ENCODE results near the gene KHDC4.

The KHDC4 gene

DNA sequence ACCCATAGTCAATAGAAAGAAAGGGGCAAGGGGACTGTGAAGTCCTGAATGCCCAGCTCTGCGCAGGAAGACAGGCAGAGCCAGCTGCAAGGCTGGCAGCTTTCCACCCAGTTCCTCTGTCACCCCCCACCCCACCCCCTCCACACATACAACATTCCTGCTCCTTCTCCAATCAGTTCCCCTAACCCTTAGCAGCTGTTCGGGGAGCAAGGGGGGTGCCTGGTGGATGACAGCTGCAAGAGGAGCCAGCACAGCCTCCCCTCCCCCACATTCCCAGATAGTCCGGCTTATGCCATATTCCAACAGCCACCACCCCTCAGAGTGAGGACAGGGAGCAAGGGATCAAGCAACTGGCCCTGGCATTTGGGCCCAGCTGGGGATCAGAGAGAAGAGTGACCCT is 34.5 kb upstream of the KHDC4 start:
- FAIRE-seq = no peak

DNA sequence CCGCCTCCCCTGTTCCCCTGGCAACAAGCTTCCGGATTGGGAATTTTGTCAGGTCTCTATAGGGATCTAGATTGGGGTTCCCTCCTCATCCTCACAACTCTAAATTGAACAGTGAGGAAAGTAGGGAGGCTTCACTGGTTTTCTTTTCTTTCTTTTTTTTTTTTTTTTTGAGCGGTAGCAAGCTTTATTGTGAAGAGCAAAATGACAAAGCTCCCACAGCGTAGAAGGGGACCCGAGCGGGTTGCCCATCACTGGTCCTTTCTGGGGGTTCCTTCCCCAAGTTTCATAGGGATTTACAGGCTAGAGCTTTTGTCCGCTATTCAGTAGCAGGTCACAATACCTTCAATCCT is 33.8 kb upstream of the KHDC4 start:
- FAIRE-seq = no peak

DNA sequence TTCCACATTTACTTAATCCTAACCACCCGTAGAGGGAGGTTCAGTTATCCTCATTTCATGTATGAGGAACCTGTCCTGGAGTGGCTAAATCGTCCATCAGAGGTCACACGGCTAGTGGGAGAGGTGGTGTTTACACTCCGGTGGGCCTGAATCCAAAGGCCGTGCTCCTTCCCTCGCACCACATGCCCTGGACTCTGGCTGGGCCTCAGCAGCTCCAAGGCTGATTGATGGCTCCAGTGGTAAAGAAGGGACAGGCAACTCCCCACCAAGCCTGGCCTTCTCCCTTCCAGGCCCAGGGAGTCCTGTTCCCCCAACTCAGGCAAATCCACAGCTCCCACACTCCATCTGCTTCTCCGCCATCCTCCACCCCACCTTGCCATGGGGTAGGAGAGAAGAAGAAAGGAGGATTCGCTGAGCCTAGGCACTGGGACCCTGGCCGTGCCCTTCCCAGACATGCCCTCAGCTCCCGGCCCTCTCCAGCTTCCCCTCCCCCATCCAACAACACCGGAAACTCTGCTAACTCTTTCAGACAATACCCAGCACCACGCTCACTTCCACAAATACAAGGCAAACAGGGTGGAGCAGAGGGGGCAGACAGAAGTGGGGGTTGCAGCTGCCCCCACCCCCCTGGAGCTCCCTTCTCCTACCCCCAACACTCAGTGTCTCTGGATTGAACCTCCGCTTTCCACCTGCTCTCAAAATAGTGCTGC is 33.3 kb upstream of the KHDC4 start:
- FAIRE-seq = no peak

DNA sequence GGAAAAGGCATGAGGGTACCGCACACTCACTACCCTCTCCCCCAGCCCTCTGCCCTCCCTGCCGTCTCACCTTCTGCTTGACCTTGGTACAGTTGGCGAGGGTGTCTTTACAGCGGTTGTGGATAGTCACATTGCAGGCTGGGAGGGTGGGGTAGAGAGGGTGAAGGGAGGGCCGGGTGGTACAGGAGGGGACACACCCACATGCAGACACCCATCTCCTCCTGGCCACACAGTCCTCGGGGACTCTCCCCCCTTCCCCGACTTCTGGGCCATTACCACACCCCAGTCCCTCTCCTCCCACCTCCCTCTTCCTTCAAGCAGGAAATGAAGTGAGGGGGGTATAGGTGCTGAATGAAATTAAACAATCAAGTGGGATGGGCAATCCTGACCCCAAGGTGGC is 32.5 kb upstream of the KHDC4 start:
- no peak for FAIRE-seq

DNA sequence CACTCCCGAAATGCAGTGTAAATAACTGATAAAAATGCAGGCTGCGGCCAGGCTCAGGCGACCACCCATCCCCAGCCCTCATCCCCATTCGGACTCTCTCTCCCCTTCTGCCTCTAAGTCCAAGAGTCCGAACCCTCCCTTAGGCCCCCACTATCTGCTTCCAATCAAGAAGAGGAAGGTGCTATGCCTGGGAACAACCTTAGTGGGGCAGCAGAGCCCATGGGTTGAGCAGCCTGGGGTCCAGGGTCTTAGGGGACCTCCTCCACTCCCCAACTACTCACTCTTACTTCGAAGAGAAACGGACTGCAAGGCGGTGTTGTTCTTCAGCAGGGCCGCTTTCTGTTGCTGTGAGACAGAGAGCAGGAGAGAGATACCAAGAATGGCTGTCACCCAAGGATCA is 31.9 kb upstream of the KHDC4 start:
- FAIRE-seq = no peak

DNA sequence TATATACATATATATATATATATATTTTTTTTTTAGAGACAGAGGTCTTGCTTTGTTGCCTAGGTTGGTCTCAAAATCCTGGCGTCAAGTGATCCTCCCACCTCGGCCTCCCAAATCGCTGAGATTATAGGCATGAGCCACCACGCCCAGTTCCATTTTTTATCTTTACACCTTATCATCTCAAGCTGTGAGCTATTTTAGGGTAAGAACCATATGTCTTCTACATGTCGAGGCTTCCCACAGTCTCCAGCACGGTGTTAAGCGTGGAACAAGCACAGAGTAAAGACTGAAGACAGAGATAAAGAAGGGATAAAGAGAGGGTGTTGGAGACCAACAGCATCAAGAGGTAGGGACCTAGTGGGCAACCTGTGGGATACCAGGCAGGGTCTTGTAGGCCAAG is 30.0 kb upstream of the KHDC4 start:
- FAIRE-seq = no peak

DNA sequence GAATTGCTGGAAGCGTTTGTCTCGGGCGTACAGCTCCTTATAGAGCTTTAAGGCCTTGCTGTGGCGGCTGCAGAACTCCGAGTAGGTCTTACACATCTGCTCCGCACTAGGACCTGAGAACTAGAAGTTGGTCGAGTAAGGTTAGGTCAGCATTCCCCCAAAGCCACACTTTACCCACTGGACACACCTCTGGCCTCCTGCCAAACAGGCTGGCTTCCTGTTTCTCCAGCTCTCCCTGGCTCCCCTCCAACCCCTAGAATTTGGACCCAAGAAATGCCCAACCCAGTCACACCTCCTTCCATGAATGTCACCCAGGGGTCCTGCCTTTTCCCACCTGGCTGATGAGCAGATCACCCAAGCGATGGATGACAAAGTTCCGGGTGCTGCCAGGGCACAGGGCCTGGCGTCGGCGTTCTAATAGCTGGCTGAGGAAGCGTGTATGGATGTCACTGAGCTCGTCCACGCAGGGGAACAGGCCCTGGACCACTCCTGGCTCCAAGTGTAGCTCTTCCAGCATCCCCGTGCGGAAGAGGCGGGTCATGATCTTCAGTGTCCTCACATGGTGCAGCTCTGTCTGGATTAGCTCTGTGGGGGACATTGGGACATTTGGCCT is 28.5 kb upstream of the KHDC4 start:
- FAIRE-seq = no peak

DNA sequence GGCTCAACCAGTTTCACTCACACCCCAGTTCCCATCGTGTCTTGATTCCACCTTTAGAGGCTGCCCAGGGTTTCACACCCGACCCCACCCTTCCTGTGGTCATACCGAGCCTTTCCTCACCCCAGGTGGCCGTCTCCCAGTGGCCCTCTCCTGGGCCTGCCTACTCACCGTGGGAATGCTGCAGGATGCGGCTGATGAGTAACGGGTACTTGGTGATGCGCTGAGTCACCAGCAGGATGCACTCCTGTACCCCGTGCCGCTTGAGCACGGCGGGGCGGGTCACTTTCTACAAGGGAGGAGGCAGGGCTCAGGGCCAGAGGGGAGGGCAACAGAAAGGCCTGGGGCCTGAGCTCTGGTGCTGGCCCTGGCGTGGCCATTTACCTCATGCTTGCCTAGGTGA is 27.7 kb upstream of the KHDC4 start:
- no peak for FAIRE-seq

DNA sequence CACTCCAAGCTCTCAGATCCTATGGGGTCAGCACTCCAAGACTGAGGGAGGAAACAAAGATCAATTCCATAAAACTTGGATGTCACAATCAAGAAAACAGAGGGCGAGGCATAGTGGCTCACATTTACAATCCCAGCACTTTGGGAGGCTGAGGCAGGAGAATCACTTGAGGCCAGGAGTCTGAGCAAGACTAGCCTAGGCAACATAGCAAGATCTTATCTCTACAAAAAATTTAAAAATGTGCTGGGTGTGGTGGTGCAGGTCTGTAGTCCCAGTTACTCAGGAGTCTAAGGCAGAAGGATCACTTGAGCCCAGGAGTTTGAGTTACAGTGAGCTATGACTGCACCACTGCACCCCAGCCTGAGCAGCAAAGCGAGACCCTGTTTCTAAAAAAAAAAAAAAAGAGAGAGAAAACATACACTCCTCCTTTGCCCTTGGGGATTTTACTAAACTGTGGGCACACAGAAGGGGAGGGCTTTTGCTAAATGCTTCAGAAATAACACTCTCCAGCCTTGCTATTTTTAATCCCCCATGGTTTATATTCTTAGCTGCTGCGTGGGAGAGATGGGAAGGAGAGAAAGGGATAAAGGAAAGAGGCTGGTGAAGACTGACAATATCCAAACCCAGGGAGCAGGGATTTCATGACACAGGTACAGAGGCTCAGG is 26.0 kb upstream of the KHDC4 start:
- FAIRE-seq = no peak

DNA sequence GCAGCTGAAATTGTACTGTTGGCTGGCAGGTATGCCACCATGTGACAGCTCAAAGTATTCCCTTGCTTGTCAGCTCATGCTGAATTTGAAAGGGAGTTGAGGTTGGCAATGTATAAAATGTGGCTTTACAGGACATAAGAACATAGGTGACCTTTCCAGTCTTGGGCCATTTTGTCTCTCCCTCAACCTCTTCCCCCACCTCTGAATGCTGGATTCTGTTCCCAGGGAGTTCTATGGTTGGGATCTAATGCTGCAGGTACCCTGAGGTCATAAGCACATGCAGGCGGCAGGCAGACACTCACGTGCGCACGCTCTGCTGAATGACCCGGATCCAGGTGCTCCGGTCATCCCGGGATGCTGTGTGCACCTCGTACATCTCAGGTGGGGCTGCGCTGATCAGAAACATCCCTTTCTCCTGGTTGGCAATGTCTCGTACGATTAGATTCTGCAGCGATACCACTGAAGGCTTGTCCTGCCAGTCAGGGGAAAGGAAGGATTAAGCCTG is 23.2 kb upstream of the KHDC4 start:
- no peak for FAIRE-seq

DNA sequence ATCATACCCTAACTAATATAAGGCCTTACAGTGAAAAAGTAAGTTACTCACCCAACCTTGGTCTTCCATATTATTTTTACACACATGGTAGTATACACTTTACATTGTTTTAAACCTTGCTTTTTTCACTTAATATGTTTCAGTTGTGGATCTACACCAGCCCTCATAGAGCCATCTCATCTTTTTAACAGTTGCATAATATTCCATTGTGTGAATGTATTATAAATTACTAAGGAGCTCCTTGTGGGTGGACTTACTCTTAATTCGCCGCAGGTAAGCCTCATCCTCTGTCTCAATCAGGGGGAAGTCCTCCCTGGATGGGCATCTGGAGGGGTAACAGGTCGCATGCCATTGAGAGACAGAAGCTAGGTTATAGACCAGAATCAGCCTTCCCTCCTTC is 20.4 kb upstream of the KHDC4 start:
- no peak for FAIRE-seq

DNA sequence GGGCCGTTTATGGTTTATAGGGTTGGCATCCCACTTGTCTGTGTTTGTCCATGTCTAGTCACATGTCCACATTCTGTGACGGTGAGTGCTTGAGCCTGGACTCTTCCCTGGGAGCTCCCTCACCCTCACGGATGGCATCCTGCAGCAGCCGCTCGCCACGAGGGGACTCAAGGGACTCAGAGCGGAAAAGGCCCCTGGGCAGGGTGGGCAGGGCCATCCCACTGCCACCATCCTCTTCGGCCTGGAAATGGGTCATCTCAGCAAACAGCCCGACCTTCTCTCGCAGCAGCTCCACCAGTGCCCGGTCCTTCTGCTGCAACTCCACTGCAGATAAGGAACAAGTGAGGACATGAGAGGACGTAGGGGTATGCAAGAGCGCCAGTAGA is 18.3 kb upstream of the KHDC4 start:
- no peak for FAIRE-seq

DNA sequence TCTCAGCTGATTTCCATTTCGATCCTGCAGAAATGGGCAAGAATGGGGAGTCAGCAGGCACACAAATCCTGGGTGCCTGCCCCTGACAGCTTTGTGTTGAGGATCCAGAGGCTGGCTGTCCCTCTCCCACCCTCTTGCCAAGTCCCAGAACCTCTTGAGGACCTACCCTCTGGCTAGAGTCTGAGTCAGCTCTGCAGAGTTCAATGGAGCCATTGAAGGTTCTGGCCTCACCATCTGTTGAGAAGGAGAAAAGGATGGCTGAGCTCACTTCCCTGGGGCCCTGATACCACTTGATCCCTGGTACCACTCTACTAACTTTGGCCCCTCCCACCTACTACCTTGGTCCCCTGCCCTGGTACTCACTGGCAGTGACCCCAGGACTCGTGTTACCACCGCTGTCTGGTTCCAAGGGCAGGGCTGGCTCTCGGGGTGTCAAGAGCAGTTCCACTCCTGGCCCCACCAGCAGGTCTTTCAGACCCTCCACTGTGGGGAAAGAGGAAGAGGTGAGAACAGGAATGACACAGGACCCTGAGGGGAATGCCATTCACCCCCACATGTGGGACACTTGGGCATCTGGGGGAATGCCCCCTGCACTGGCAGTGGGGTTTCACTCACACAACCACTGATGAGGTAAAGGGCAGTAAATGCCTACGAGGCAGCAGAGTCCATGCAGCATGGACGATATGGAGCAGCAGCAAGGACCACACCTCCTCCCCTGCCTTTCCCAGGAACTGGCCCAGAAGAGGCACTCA is 17.7 kb upstream of the KHDC4 start:
- FAIRE-seq = no peak

DNA sequence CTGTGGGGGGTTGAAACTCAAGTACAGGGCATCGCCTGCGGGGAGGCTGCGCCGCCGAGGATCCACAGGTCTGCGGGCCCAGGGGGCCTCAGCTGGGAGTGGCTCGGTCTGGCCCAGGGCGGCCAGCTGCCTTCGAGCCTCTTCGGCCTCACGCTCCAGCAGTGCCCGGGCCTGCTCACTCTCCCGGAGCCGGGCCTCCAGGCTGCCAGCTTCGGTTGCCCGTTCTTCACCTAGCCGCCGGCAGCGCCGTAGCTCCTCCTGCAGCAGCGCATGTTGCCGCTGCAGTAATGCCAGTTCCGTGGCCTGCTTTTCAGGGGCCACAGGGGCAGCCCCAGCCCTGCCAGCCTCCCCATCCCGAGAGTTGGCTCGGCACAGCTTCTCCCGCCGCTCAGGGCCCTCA is 16.6 kb upstream of the KHDC4 start:
- no peak for FAIRE-seq

DNA sequence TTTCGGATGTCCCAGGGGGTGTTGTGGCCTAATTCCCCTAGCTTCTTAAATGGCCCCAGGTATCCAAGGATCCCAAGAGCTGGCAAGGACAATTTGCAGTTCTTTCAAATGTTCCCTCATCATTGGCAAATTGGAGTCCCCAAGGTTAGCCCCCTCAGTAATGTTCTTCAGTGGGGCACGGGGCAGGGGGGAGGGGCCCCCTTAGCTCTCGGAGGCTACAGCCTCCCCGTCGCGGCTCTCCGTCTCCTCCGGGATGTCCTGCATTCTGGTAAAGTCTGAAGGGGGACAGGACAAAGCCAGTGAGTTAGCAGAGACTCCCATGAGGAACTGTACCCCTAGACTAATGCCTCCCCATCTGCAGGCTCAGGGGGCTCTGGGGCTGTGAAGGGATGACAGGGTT is 13.5 kb upstream of the KHDC4 start:
- no peak for FAIRE-seq

DNA sequence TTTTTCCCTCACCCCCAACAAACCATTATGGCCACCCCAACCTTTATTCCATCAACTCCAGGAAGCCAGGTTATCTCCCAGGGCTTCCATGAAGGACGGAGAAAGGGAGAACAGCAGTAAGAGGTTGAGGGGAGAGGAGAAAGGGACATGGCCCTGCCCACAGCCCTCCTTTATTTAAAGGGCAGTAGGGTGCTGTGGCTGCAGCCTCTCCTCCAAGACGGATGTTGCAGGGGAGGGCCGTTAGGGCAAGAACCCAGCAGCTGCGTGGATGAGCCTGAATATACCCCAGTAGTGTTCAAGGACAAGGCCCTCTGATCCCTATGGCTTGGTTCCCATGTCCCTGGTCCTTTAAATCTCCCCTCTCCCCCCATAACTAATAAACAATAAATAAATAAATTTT is 13.1 kb upstream of the KHDC4 start:
- no peak for FAIRE-seq

DNA sequence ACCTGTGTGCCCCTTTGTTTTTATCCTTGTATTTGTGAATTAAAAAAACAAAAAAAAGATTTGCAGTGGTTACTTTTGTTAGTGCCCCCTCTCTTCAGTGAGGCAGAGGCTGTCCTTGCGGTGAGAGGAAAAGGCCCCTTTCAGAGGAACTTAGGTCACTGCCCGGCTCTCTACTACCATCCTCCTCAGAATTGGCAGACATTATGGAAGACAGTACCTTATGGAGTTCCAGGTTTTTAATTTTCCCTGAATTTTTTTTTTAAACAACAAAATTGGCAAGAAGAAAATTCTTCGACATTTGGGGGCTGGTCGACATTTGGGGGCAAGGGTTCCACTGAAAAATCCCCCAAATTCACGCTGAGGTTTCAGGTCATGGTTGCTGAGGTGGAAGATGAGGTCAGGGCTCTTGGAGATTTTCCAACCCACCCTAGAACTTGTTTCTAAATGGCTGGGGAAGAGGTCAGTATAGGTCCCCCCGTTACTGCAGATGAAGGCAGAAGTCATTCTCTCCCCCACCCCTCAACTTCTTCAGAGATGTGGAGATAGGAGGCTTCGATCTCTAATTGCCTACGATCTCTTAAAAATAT is 12.5 kb upstream of the KHDC4 start:
- no peak for FAIRE-seq

DNA sequence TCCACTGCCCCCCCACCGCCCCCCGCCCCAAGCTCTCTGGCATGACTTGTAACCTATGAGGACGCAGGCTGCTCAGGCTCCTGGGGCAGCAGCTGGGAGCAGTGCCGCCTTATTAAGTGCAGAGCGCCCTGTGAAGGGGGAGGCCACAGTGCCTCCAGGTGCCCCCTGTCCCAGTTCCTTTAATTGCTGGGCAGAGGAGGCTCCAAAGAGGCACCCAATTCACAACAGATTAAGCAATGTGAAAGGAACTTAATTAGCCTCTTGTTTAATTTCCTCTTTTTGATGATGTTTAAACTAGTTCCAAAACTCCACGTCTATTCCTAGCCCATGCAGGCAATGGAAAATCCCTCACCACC is 10.2 kb upstream of the KHDC4 start:
- no peak for FAIRE-seq

DNA sequence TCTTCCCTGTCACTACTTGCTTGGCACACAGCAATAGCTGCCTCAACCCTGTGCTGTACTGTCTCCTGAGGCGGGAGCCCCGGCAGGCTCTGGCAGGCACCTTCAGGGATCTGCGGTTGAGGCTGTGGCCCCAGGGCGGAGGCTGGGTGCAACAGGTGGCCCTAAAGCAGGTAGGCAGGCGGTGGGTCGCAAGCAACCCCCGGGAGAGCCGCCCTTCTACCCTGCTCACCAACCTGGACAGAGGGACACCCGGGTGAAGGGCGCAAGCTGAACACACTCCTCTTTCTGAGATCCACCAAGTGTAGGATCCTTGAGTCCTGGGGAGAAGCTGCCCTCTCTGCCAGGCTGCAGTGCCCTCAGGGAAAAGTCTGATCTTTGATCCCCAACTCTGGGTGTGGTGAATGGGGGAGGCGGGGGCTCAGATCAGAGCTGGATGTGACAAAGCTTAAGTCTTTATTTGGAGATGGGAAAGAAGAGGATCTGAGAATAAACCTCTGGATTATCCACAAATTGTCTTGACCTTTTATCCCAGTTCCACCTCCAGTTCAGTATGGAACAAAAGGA is 8.4 kb upstream of the KHDC4 start:
- no peak for FAIRE-seq

DNA sequence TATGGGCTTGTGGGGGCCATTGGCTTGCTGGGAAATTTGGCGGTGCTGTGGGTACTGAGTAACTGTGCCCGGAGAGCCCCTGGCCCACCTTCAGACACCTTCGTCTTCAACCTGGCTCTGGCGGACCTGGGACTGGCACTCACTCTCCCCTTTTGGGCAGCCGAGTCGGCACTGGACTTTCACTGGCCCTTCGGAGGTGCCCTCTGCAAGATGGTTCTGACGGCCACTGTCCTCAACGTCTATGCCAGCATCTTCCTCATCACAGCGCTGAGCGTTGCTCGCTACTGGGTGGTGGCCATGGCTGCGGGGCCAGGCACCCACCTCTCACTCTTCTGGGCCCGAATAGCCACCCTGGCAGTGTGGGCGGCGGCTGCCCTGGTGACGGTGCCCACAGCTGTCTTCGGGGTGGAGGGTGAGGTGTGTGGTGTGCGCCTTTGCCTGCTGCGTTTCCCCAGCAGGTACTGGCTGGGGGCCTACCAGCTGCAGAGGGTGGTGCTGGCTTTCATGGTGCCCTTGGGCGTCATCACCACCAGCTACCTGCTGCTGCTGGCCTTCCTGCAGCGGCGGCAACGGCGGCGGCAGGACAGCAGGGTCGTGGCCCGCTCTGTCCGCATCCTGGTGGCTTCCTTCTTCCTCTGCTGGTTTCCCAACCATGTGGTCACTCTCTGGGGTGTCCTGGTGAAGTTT is 7.8 kb upstream of the KHDC4 start:
- FAIRE-seq = no peak

DNA sequence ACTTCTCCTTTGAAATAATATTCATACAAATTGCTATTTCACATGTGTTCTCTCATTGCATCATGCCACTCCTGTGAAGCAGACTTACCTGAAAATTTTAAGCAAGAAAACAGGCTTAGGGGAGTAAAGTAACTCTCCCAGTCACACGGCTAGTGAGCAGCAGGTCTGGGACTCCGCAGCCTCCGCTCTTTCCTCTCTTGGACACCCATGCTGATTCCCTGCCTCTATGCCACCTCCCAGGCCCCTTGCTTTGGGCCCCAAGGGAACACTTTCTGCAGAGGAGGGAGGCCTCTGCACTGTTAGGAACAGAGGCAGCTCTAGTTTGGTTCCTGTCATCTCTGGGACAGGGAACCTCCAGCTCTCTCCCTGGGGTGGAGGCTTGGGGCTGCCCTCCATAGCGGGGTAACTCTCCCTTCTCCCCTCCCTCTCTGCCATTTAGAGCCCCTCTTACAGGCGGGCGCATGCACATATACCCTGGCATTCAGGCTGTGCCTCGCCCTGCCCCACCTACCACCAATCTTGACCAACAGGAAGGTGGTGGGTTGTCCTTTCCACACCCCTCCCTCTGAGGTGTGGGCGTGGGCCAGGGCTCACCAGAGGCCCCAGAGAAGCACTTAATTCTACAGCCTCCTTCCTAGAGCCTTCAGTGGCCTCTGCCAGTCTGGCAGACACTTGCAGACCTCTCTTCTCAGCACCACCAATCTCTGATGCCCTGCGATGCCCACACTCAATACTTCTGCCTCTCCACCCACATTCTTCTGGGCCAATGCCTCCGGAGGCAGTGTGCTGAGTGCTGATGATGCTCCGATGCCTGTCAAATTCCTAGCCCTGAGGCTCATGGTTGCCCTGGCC is 7.0 kb upstream of the KHDC4 start, which contains the start of gene RXFP4:
Gene RXFP4, plus strand, starts transcription at position 646 of the 852 bp plus-strand sequence. Its CDS starts 72 bp downstream, at position 718.
- FAIRE-seq = no peak

Measured in endometrium (tissue), 2 donors.